ENCODE measurements around the gene GLRA3.

The GLRA3 gene

GRCh38 chr4:174757736-174758135, 71.3 kb downstream of the GLRA3 start:
- Histone ChIP-seq H3K27me3 (ENCODE audit: low read depth, low read length) (no peaks in the 10 kb centered on the region), H3K36me3 (ENCODE audit: control insufficient read depth in 1 of 2, insufficient read depth in 2 of 2, low read length in 2 of 2) (no peaks in the 10 kb centered on the region), H3K4me1 (ENCODE audit: control insufficient read depth in 1 of 2, insufficient read depth in 2 of 2, low read length in 2 of 2) (no peaks in the 10 kb centered on the region), H3K4me3 (ENCODE audit: low read depth in 1 of 2, low read length in 2 of 2) (no peak overlapping the region), H3K9me3 (ENCODE audit: control insufficient read depth in 1 of 2, low read length in 2 of 2) (no peaks in the 10 kb centered on the region), H3K27ac (ENCODE audit: low read length) (no peak overlapping the region)

- Histone ChIP-seq H3K4me3 (ENCODE audit: low read depth in 1 of 2, low read length in 2 of 2) (no peak overlapping the region), H3K27ac (ENCODE audit: low read length) (no peak overlapping the region), H3K27me3 (ENCODE audit: low read depth, low read length) (no peaks in the 10 kb centered on the region), H3K9me3 (ENCODE audit: control insufficient read depth in 1 of 2, low read length in 2 of 2) (no peaks in the 10 kb centered on the region), H3K4me1 (ENCODE audit: control insufficient read depth in 1 of 2, insufficient read depth in 2 of 2, low read length in 2 of 2) (no peaks in the 10 kb centered on the region), H3K36me3 (ENCODE audit: control insufficient read depth in 1 of 2, insufficient read depth in 2 of 2, low read length in 2 of 2) (no peaks in the 10 kb centered on the region)
These were observed 76.0 kb downstream of the GLRA3 start for GRCh38 chr4:174753021-174753420.

- H3K27ac ChIP-seq (ENCODE audit: low read length) = no peak overlapping the region
- no peaks in the 10 kb centered on the region for H3K9me3 ChIP-seq (ENCODE audit: control insufficient read depth in 1 of 2, low read length in 2 of 2)
- no peaks in the 10 kb centered on the region for H3K36me3 ChIP-seq (ENCODE audit: control insufficient read depth in 1 of 2, insufficient read depth in 2 of 2, low read length in 2 of 2)
- no peaks in the 10 kb centered on the region for H3K4me1 ChIP-seq (ENCODE audit: control insufficient read depth in 1 of 2, insufficient read depth in 2 of 2, low read length in 2 of 2)
- no peaks in the 10 kb centered on the region for H3K27me3 ChIP-seq (ENCODE audit: low read depth, low read length)
- H3K4me3 ChIP-seq (ENCODE audit: low read depth in 1 of 2, low read length in 2 of 2) = no peak overlapping the region
These were observed 77.0 kb downstream of the GLRA3 start for GRCh38 chr4:174752026-174752425.

GRCh38 chr4:174749091-174749490, 80.0 kb downstream of the GLRA3 start:
- H3K4me1 ChIP-seq (ENCODE audit: control insufficient read depth in 1 of 2, insufficient read depth in 2 of 2, low read length in 2 of 2) = no peaks in the 10 kb centered on the region
- H3K9me3 ChIP-seq (ENCODE audit: control insufficient read depth in 1 of 2, low read length in 2 of 2) = peaks cover 0 to under 1% of the 10 kb centered on the region in 2 donors
- no peaks in the 10 kb centered on the region for H3K27me3 ChIP-seq (ENCODE audit: low read depth, low read length)
- H3K27ac ChIP-seq (ENCODE audit: low read length) = no peak overlapping the region
- no peak overlapping the region for H3K4me3 ChIP-seq (ENCODE audit: low read depth in 1 of 2, low read length in 2 of 2)
- no peaks in the 10 kb centered on the region for H3K36me3 ChIP-seq (ENCODE audit: control insufficient read depth in 1 of 2, insufficient read depth in 2 of 2, low read length in 2 of 2)

GRCh38 chr4:174746710-174747109, 82.3 kb downstream of the GLRA3 start:
- Histone ChIP-seq H3K27ac (ENCODE audit: low read length) (no peak overlapping the region), H3K27me3 (ENCODE audit: low read depth, low read length) (no peaks in the 10 kb centered on the region), H3K4me3 (ENCODE audit: low read depth in 1 of 2, low read length in 2 of 2) (no peak overlapping the region), H3K9me3 (ENCODE audit: control insufficient read depth in 1 of 2, low read length in 2 of 2) (peaks cover 0 to 3% of the 10 kb centered on the region in 2 donors), H3K36me3 (ENCODE audit: control insufficient read depth in 1 of 2, insufficient read depth in 2 of 2, low read length in 2 of 2) (no peaks in the 10 kb centered on the region), H3K4me1 (ENCODE audit: control insufficient read depth in 1 of 2, insufficient read depth in 2 of 2, low read length in 2 of 2) (no peaks in the 10 kb centered on the region)

- Histone ChIP-seq H3K27me3 (ENCODE audit: low read depth, low read length) (no peaks in the 10 kb centered on the region), H3K4me1 (ENCODE audit: control insufficient read depth in 1 of 2, insufficient read depth in 2 of 2, low read length in 2 of 2) (no peaks in the 10 kb centered on the region), H3K4me3 (ENCODE audit: low read depth in 1 of 2, low read length in 2 of 2) (no peak overlapping the region), H3K9me3 (ENCODE audit: control insufficient read depth in 1 of 2, low read length in 2 of 2) (peaks cover 0 to 3% of the 10 kb centered on the region in 2 donors), H3K36me3 (ENCODE audit: control insufficient read depth in 1 of 2, insufficient read depth in 2 of 2, low read length in 2 of 2) (no peaks in the 10 kb centered on the region), H3K27ac (ENCODE audit: low read length) (no peak overlapping the region)
These were observed 86.5 kb downstream of the GLRA3 start for GRCh38 chr4:174742561-174742960.

GRCh38 chr4:174739576-174739975, 89.5 kb downstream of the GLRA3 start:
- peaks cover 0 to 3% of the 10 kb centered on the region in 2 donors for H3K9me3 ChIP-seq (ENCODE audit: control insufficient read depth in 1 of 2, low read length in 2 of 2)
- no peaks in the 10 kb centered on the region for H3K36me3 ChIP-seq (ENCODE audit: control insufficient read depth in 1 of 2, insufficient read depth in 2 of 2, low read length in 2 of 2)
- no peak overlapping the region for H3K4me3 ChIP-seq (ENCODE audit: low read depth in 1 of 2, low read length in 2 of 2)
- no peaks in the 10 kb centered on the region for H3K27me3 ChIP-seq (ENCODE audit: low read depth, low read length)
- no peaks in the 10 kb centered on the region for H3K4me1 ChIP-seq (ENCODE audit: control insufficient read depth in 1 of 2, insufficient read depth in 2 of 2, low read length in 2 of 2)
- H3K27ac ChIP-seq (ENCODE audit: low read length) = no peak overlapping the region

GRCh38 chr4:174734181-174734580, 94.9 kb downstream of the GLRA3 start:
- H3K36me3 ChIP-seq (ENCODE audit: control insufficient read depth in 1 of 2, insufficient read depth in 2 of 2, low read length in 2 of 2) = no peaks in the 10 kb centered on the region
- no peak overlapping the region for H3K27ac ChIP-seq (ENCODE audit: low read length)
- H3K4me1 ChIP-seq (ENCODE audit: control insufficient read depth in 1 of 2, insufficient read depth in 2 of 2, low read length in 2 of 2) = no peaks in the 10 kb centered on the region
- no peaks in the 10 kb centered on the region for H3K27me3 ChIP-seq (ENCODE audit: low read depth, low read length)
- no peak overlapping the region for H3K4me3 ChIP-seq (ENCODE audit: low read depth in 1 of 2, low read length in 2 of 2)
- no peaks in the 10 kb centered on the region for H3K9me3 ChIP-seq (ENCODE audit: control insufficient read depth in 1 of 2, low read length in 2 of 2)

- peaks cover 0 to 5% of the 10 kb centered on the region in 2 donors for H3K4me1 ChIP-seq (ENCODE audit: control insufficient read depth in 1 of 2, insufficient read depth in 2 of 2, low read length in 2 of 2)
- H3K27ac ChIP-seq (ENCODE audit: low read length) = peak overlapping the region; percentile 46
These were observed 111.2 kb downstream of the GLRA3 start for GRCh38 chr4:174717828-174718227.

GRCh38 chr4:174716986-174717770, 111.9 kb downstream of the GLRA3 start:
- H3K4me3 ChIP-seq (ENCODE audit: low read depth in 1 of 2, low read length in 2 of 2) = no peak overlapping the region
- H3K4me1 ChIP-seq (ENCODE audit: control insufficient read depth in 1 of 2, insufficient read depth in 2 of 2, low read length in 2 of 2) = peaks cover 0 to 5% of the 10 kb centered on the region in 2 donors
- H3K36me3 ChIP-seq (ENCODE audit: control insufficient read depth in 1 of 2, insufficient read depth in 2 of 2, low read length in 2 of 2) = no peaks in the 10 kb centered on the region
- no peak overlapping the region for H3K27ac ChIP-seq (ENCODE audit: low read length)
- H3K9me3 ChIP-seq (ENCODE audit: control insufficient read depth in 1 of 2, low read length in 2 of 2) = no peaks in the 10 kb centered on the region
- no peaks in the 10 kb centered on the region for H3K27me3 ChIP-seq (ENCODE audit: low read depth, low read length)

More at GRCh38 chr4:174717828-174718227, 111.2 kb downstream of the GLRA3 start:
- no peaks in the 10 kb centered on the region for H3K27me3 ChIP-seq (ENCODE audit: low read depth, low read length)
- H3K4me3 ChIP-seq (ENCODE audit: low read depth in 1 of 2, low read length in 2 of 2) = no peak overlapping the region
- no peaks in the 10 kb centered on the region for H3K36me3 ChIP-seq (ENCODE audit: control insufficient read depth in 1 of 2, insufficient read depth in 2 of 2, low read length in 2 of 2)
- no peaks in the 10 kb centered on the region for H3K9me3 ChIP-seq (ENCODE audit: control insufficient read depth in 1 of 2, low read length in 2 of 2)

- no peak overlapping the region for H3K4me3 ChIP-seq (ENCODE audit: low read depth in 1 of 2, low read length in 2 of 2)
- H3K36me3 ChIP-seq (ENCODE audit: control insufficient read depth in 1 of 2, insufficient read depth in 2 of 2, low read length in 2 of 2) = no peaks in the 10 kb centered on the region
- H3K9me3 ChIP-seq (ENCODE audit: control insufficient read depth in 1 of 2, low read length in 2 of 2) = no peaks in the 10 kb centered on the region
- no peaks in the 10 kb centered on the region for H3K27me3 ChIP-seq (ENCODE audit: low read depth, low read length)
- H3K27ac ChIP-seq (ENCODE audit: low read length) = no peak overlapping the region
- peaks cover 0 to 5% of the 10 kb centered on the region in 2 donors for H3K4me1 ChIP-seq (ENCODE audit: control insufficient read depth in 1 of 2, insufficient read depth in 2 of 2, low read length in 2 of 2)
These were observed 114.4 kb downstream of the GLRA3 start for GRCh38 chr4:174714393-174715211.

Measured in muscle layer of duodenum (tissue), 2 donors.